ENCODE results near the gene CHST1.

The CHST1 gene

GRCh38 chr11:45647786-45648185 is 17.6 kb downstream of the CHST1 start:
- no peak for TF ChIP-seq CTCF (IDR thresholded peaks at IDR 0.05; ENCODE audit: low read depth, low read length)
- no peak for DNase-seq (ENCODE audit: extremely low read depth, low read depth)

GRCh38 chr11:45647329-45647728 is 18.1 kb downstream of the CHST1 start:
- no peak for DNase-seq (ENCODE audit: extremely low read depth, low read depth)
- TF ChIP-seq CTCF (IDR thresholded peaks at IDR 0.05; ENCODE audit: low read depth, low read length) = no peak

GRCh38 chr11:45646275-45646927 is 19.0 kb downstream of the CHST1 start:
- no peak for DNase-seq (ENCODE audit: extremely low read depth, low read depth)
- TF ChIP-seq CTCF (IDR thresholded peaks at IDR 0.05; ENCODE audit: low read depth, low read length) = no peak

GRCh38 chr11:45644981-45645889 is 20.2 kb downstream of the CHST1 start:
- TF ChIP-seq CTCF (IDR thresholded peaks at IDR 0.05; ENCODE audit: low read depth, low read length) = no peak
- DNase-seq (ENCODE audit: extremely low read depth, low read depth) = no peak

GRCh38 chr11:45643598-45644260 is 21.7 kb downstream of the CHST1 start:
- no peak for DNase-seq (ENCODE audit: extremely low read depth, low read depth)
- TF ChIP-seq CTCF (IDR thresholded peaks at IDR 0.05; ENCODE audit: low read depth, low read length) = no peak

- DNase-seq (ENCODE audit: extremely low read depth, low read depth) = no peak
These were observed 23.5 kb downstream of the CHST1 start for GRCh38 chr11:45641961-45642360.

More at GRCh38 chr11:45641961-45642360, 23.5 kb downstream of the CHST1 start:
- TF ChIP-seq CTCF (IDR thresholded peaks at IDR 0.05; ENCODE audit: low read depth, low read length) = no peak
